Epithelial cell of esophagus (primary cell): Measurements from ENCODE around the gene HSBP1L1.
"Not testable (repeated sequence)": the region's sequence is repeated elsewhere in the genome, so short reads cannot be mapped to it uniquely, and the experiment has no call there.

Experiments
- DNase-seq: peaks from one replicate; pipeline ENCODE4 v3.0.0; 2010; ENCODE audit warnings: low read depth
- H3K4me3 ChIP-seq: 2 replicates; pipeline ENCODE4 v1.5.1; 2011; ENCODE audit warnings: mild to moderate bottlenecking, low read length, control low read depth
- CTCF ChIP-seq: IDR thresholded peaks from 2 replicates; pipeline ENCODE4 v1.5.1; 2011; ENCODE audit warnings: low read depth, mild to moderate bottlenecking, low read length, control low read depth, inconsistent platforms; ENCODE audit not compliant: insufficient read depth; ENCODE audit errors: missing control alignments

Gene HSBP1L1

GRCh38 chr18:79988071-79988450 lies 23.6 kb downstream of the HSBP1L1 start:
- H3K4me3 ChIP-seq: peak overlapping the region; percentile 86
- DNase-seq: peak; percentile 59
- no peak for TF ChIP-seq CTCF

GRCh38 chr18:79988451-79989194 lies 24.2 kb downstream of the HSBP1L1 start, which contains the start of gene TXNL4A:
TXNL4A (minus strand) TSS chr18:79988563; CDS start chr18:79988392, 171 bp downstream.
- peak within 1 kb of the TSS; percentile 86 for H3K4me3 ChIP-seq
- TF ChIP-seq CTCF: no peak

GRCh38 chr18:79989195-79989497 lies 24.7 kb downstream of the HSBP1L1 start:
- H3K4me3 ChIP-seq: peak overlapping the region; percentile 86
- DNase-seq: no peak
- TF ChIP-seq CTCF: no peak

More at GRCh38 chr18:79988451-79989194, 24.2 kb downstream of the HSBP1L1 start, which contains the start of gene TXNL4A:
- DNase-seq: peak; percentile 91

GRCh38 chr18:79991494-79991893 lies 27.1 kb downstream of the HSBP1L1 start:
- no peak for TF ChIP-seq CTCF
- no peak overlapping the region for H3K4me3 ChIP-seq
- DNase-seq: peak; percentile 42

- not testable (repeated sequence) for H3K4me3 ChIP-seq, DNase-seq
Observed at GRCh38 chr18:79999701-80000100, 35.3 kb downstream of the HSBP1L1 start.

GRCh38 chr18:80000877-80001276 lies 36.4 kb downstream of the HSBP1L1 start:
- H3K4me3 ChIP-seq: no peak overlapping the region
- DNase-seq: no peak
- no peak for TF ChIP-seq CTCF

- no peak for DNase-seq
- no peak for TF ChIP-seq CTCF
- no peak overlapping the region for H3K4me3 ChIP-seq
Observed at GRCh38 chr18:80002468-80002867, 38.0 kb downstream of the HSBP1L1 start.
